ENCODE results near the gene GTF3C2. TPM values are rescaled to one million over a fixed set of nuclear protein-coding genes. Genes with fewer than 3 reads are reported as not detected.

The GTF3C2 gene
- total and polyA plus RNA-seq, 10 donors: 27.5 to 73.8 (median 61.2) TPM

DNA sequence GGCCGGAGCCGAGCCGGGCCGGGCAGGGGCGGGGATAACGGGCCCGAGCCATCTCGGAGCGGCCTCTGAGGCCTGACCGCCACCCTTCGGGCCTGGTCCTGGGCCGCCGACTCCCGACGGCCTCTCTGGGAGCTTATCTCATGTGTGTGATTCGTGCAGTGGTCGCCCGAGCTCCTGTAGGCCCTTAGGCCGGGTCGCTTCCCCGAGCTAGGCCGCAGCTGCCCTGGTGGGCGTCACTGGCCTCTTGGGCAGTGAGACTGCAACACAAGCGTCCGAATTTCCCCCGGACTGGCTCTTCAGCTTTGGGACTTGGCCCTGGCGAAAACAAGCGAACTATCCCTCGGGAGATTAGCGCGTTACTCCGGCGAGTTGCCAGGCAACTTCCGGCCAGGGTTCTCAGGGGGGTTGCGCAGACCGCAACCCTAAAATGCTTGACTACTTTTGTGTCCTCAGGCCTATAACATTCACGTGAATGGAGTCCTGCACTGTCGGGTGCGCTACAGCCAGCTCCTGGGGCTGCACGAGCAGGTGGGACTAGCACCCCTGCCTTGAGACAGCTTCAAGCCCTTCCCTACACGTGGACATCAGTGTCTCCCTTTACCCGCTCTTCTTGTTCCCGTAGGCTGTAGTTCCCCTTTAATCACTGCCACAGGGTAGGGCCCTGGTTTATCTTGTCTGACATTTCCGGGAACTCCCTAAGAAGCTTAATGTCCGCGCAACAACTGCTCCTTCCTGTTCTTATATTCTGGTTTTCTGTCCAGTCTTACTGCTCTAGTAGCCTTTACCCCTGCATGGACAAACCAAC lies 14.5 kb upstream of the GTF3C2 start:
- TF ChIP-seq POLR2A (IDR thresholded peaks at IDR 0.05) (no peak), POLR2AphosphoS5 (IDR thresholded peaks at IDR 0.05) (peak in 2 of 3 donors; percentile 43 to 47)
- TF ChIP-seq, protein P1, sequence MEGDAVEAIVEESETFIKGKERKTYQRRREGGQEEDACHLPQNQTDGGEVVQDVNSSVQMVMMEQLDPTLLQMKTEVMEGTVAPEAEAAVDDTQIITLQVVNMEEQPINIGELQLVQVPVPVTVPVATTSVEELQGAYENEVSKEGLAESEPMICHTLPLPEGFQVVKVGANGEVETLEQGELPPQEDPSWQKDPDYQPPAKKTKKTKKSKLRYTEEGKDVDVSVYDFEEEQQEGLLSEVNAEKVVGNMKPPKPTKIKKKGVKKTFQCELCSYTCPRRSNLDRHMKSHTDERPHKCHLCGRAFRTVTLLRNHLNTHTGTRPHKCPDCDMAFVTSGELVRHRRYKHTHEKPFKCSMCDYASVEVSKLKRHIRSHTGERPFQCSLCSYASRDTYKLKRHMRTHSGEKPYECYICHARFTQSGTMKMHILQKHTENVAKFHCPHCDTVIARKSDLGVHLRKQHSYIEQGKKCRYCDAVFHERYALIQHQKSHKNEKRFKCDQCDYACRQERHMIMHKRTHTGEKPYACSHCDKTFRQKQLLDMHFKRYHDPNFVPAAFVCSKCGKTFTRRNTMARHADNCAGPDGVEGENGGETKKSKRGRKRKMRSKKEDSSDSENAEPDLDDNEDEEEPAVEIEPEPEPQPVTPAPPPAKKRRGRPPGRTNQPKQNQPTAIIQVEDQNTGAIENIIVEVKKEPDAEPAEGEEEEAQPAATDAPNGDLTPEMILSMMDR (IDR thresholded peaks at IDR 0.05 in 8 of 11, conservative IDR thresholded peaks at IDR 0.05 in 3 of 11): no peak
- Histone ChIP-seq H3K27ac (peak overlapping the region; percentile 93 to 98 (median 96)), H3K27me3 (replicated peaks in 1 of 7) (no peaks in the 10 kb centered on the region), H3K36me3 (peaks cover 0 to 72% (median 54%) of the 10 kb centered on the region in 6 donors), H3K4me3 (peak overlapping the region; percentile 99 to 100 (median 100)), H3K4me1 (peaks cover 30 to 66% (median 43%) of the 10 kb centered on the region in 6 donors), H3K9me3 (no peaks in the 10 kb centered on the region)
- intact Hi-C loops (cut with DNase I; ENCODE audit: low total_unique reads): no loop called here
- whole genome bisulfite sequencing, 5 donors: 0 to 1% (median 0%) methylated on average over 29 to 46 of the region's 46 CpGs
- DNase-seq: no peak

DNA sequence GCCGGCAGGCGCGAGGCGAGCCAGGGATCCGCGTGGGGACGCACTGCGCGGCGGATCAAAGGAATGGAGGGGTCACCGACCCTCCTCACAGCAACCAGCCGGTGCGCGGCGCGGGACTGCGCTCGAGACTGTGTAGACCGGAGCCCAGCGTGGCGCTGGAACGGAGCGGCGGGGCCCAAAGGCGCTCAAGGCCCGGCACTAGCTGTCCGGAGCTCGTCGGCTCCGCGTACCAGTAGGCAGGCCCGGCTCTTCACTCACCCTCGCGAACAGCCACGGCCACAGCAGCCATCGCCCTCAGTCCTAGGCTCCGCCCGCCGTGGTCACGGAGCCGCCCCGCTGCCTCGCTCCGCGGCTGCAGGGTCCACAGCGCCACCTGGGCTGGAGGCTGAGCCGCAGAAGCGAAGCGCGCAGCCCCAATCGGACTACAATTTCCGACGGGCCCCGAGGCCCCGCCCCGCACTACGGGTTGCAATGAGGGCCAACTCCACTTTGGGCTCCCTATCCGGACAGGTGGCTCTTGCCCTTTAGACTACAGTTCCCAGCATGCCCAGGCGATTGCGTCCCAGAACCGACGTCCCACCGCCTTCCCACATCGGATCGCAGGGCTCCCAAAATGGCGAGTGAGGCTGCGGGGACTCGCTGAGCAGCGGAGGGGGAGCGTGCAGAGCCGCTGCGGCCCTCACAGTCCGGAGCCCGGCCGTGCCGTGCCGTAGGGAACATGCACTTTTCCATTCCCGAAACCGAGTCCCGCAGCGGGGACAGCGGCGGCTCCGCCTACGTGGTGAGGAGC lies 13.7 kb upstream of the GTF3C2 start, which contains the start of the genes EIF2B4 and SNX17:
Gene EIF2B4 (minus strand): TSS at position 313 of the 790 bp plus-strand sequence. CDS start 24 bp downstream, at position 289.
Gene SNX17 (plus strand): TSS at position 591 of the 790 bp plus-strand sequence. CDS start 128 bp downstream, at position 719.
- peak; percentile 100 for DNase-seq
- peaks cover 0 to 72% (median 52%) of the 10 kb centered on the region in 6 donors for H3K36me3 ChIP-seq
- peak within 1 kb of the TSS; percentile 93 to 98 (median 96) for H3K27ac ChIP-seq
- TF ChIP-seq POLR2AphosphoS5 (IDR thresholded peaks at IDR 0.05) (peak; percentile 95 to 97 (median 96)), POLR2A (IDR thresholded peaks at IDR 0.05) (peak; percentile 2 to 9 (median 5))
- TF ChIP-seq, protein P1 (IDR thresholded peaks at IDR 0.05 in 8 of 11, conservative IDR thresholded peaks at IDR 0.05 in 3 of 11): peak; percentile 70 to 90 (median 86)
- peak within 1 kb of the TSS; percentile 99 to 100 (median 100) for H3K4me3 ChIP-seq
- peaks cover 30 to 62% (median 43%) of the 10 kb centered on the region in 6 donors for H3K4me1 ChIP-seq
- intact Hi-C loops (cut with DNase I; ENCODE audit: low total_unique reads): no loop called here
- H3K27me3 ChIP-seq (replicated peaks in 1 of 7): no peaks in the 10 kb centered on the region
- WGBS, 5 donors: 0 to 1% (median 0%) methylated on average over 1 to 85 of the region's 85 CpGs
- H3K9me3 ChIP-seq: no peaks in the 10 kb centered on the region

DNA sequence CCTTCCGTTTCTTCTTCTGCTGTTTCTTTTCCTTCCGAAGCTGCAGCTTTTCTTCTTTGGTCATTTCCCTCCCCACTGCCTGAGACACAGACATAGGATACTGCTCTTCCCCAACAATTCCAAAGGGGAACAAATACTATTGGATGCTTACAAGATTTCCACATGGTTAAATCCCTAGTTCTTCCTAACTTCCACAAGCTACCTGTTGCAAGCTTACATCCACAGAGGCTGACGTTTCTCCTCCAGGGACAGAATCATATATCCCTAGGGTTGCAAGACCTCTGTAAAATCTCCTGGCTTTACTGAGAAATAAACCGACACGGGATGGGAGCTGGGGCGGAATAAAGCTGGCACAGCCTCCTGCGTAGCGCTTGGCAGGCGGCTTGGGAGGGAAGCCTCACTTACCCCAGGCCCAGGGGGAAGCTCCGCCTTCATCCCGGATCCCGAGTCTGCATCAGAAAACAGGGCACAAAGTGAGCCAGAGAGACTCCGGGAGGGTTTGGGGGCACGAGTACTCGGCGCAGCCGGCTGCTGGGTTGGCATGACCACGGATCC lies 13.0 kb upstream of the GTF3C2 start:
- Histone ChIP-seq H3K4me3 (peak overlapping the region; percentile 99 to 100 (median 100)), H3K27ac (peak overlapping the region; percentile 86 to 98 (median 96)), H3K36me3 (peaks cover 0 to 72% (median 52%) of the 10 kb centered on the region in 6 donors), H3K9me3 (no peaks in the 10 kb centered on the region), H3K4me1 (peaks cover 30 to 60% (median 43%) of the 10 kb centered on the region in 6 donors), H3K27me3 (replicated peaks in 1 of 7) (no peaks in the 10 kb centered on the region)
- intact Hi-C loops (cut with DNase I; ENCODE audit: low total_unique reads): no loop called here
- 0 to 2% (median 1%) methylated on average over 7 to 18 of the region's 18 CpGs for WGBS, 5 donors
- TF ChIP-seq POLR2A (IDR thresholded peaks at IDR 0.05) (no peak), POLR2AphosphoS5 (IDR thresholded peaks at IDR 0.05) (no peak)
- TF ChIP-seq, protein P1 (IDR thresholded peaks at IDR 0.05 in 8 of 11, conservative IDR thresholded peaks at IDR 0.05 in 3 of 11): no peak
- DNase-seq: no peak

Data from spleen (tissue), 11 donors.